AG04450 (cell line): ENCODE data around the gene TMUB1. TPM values are rescaled to one million over a fixed set of nuclear protein-coding genes. Genes with fewer than 3 reads are reported as not detected.

ENCODE experiments used
- CTCF ChIA-PET: fragments of 300-600, 350-600 bp; formaldehyde crosslinking; extraction: SDS; loops from one replicate; lab custom pipeline; 2022; ENCODE audit warnings: antibody characterized with exemption, inconsistent platforms; lab: Charles Lee
- POLR2A ChIA-PET: fragments of 350-600 bp; formaldehyde crosslinking; extraction: SDS; loops from one replicate; lab custom pipeline; 2021; ENCODE audit warnings: antibody characterized with exemption, inconsistent platforms; lab: Yijun Ruan, JAX
- DNase-seq: peaks from one replicate; pipeline ENCODE4 v3.0.0-alpha.2; 2011; ENCODE audit warnings: low read depth, low spot score
- H3K27ac ChIP-seq: one replicate; pipeline ENCODE4 v1.5.1; 2012; ENCODE audit warnings: low read depth, low read length, control low read depth
- H3K27me3 ChIP-seq: one replicate; pipeline ENCODE4 v1.6.0; 2012; ENCODE audit warnings: low read length; ENCODE audit not compliant: control insufficient read depth, insufficient read depth
- H3K4me3 ChIP-seq: 2 replicates; pipeline ENCODE4 v1.5.1; 2011; ENCODE audit warnings: mild to moderate bottlenecking, low read depth, low read length, control low read depth
- H3K9me3 ChIP-seq: 2 replicates; pipeline ENCODE4 v1.5.1; 2012; ENCODE audit warnings: low read length; ENCODE audit not compliant: control insufficient read depth, insufficient read depth
- polyA plus RNA-seq: library from polyadenylated mRNA; depleted of rRNA; stranded (reverse); fragments of >200 nt; gene quantifications from 2 replicates; pipeline ENCODE4 v1.2.3, GENCODE V29; 2011
- TF ChIP-seq, protein P1 (sequence below): IDR thresholded peaks from 2 replicates; pipeline ENCODE4 v1.5.1; 2011; ENCODE audit warnings: low read depth, low read length, control low read depth, inconsistent platforms

The TMUB1 gene
- polyA plus RNA-seq, 1 experiment: 9.7 TPM

GRCh38 chr7:151078233-151079040, 4.9 kb downstream of the TMUB1 start:
- TF ChIP-seq, protein P1, sequence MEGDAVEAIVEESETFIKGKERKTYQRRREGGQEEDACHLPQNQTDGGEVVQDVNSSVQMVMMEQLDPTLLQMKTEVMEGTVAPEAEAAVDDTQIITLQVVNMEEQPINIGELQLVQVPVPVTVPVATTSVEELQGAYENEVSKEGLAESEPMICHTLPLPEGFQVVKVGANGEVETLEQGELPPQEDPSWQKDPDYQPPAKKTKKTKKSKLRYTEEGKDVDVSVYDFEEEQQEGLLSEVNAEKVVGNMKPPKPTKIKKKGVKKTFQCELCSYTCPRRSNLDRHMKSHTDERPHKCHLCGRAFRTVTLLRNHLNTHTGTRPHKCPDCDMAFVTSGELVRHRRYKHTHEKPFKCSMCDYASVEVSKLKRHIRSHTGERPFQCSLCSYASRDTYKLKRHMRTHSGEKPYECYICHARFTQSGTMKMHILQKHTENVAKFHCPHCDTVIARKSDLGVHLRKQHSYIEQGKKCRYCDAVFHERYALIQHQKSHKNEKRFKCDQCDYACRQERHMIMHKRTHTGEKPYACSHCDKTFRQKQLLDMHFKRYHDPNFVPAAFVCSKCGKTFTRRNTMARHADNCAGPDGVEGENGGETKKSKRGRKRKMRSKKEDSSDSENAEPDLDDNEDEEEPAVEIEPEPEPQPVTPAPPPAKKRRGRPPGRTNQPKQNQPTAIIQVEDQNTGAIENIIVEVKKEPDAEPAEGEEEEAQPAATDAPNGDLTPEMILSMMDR: no peak
- Histone ChIP-seq H3K9me3 (peaks cover 3% of the 10 kb centered on the region; the same call in 1 of the 2 replicates), H3K27me3 (no peaks in the 10 kb centered on the region), H3K4me3 (peak overlapping the region; percentile 17), H3K27ac (no peak overlapping the region)
- POLR2A ChIA-PET: interaction anchor here (0.8 to 0.9 kb wide), 2 partner anchors 33 to 165 kb away, joined by 3 to 4 read pairs; no protein-coding TSS in a partner anchor
- no peak for DNase-seq
- CTCF ChIA-PET: interaction anchor here (1.1 to 1.7 kb wide), 2 partner anchors 15 to 33 kb away, joined by 4 to 5 read pairs; no protein-coding TSS in a partner anchor

- ChIA-PET CTCF (interaction anchor here (1.1 to 1.7 kb wide), 2 partner anchors 15 to 33 kb away, joined by 4 to 5 read pairs; no protein-coding TSS in a partner anchor), POLR2A (interaction anchor here (0.9 kb wide), 1 partner anchor 33 kb away, joined by 4 read pairs; no protein-coding TSS in a partner anchor)
- TF ChIP-seq, protein P1: no peak
- DNase-seq: no peak
- Histone ChIP-seq H3K27ac (no peak overlapping the region), H3K27me3 (no peaks in the 10 kb centered on the region), H3K4me3 (no peak overlapping the region), H3K9me3 (peaks cover 3% of the 10 kb centered on the region; the same call in 1 of the 2 replicates)
Observed at GRCh38 chr7:151077705-151078232, 5.5 kb downstream of the TMUB1 start.

- ChIA-PET POLR2A (no interaction called here), CTCF (interaction anchor here (0.9 to 1.7 kb wide), 3 partner anchors 14 to 34 kb away, joined by 3 to 5 read pairs (median 4); no protein-coding TSS in a partner anchor)
- DNase-seq: no peak
- Histone ChIP-seq H3K9me3 (peaks cover 3% of the 10 kb centered on the region; the same call in 1 of the 2 replicates), H3K4me3 (no peak overlapping the region), H3K27me3 (no peaks in the 10 kb centered on the region), H3K27ac (no peak overlapping the region)
- TF ChIP-seq, protein P1: peak; percentile 52
Observed at GRCh38 chr7:151076863-151077704, 6.2 kb downstream of the TMUB1 start.

GRCh38 chr7:151075978-151076426, 7.3 kb downstream of the TMUB1 start:
- DNase-seq: no peak
- TF ChIP-seq, protein P1: no peak
- Histone ChIP-seq H3K9me3 (peaks cover 3% of the 10 kb centered on the region; the same call in 1 of the 2 replicates), H3K27ac (no peak overlapping the region), H3K4me3 (no peak overlapping the region), H3K27me3 (no peaks in the 10 kb centered on the region)
- CTCF ChIA-PET: interaction anchor here (0.9 kb wide), 1 partner anchor 15 kb away, joined by 3 read pairs; no protein-coding TSS in a partner anchor
- POLR2A ChIA-PET: interaction anchor here (0.6 kb wide), 1 partner anchor 29 kb away, joined by 3 read pairs; no protein-coding TSS in a partner anchor
